Omental fat pad (tissue), 4 donors: ENCODE data around the gene TCF7L2. TPM values are rescaled to one million over a fixed set of nuclear protein-coding genes. Genes with fewer than 3 reads are reported as not detected.
A peak's percentile ranks its signal among the peaks of the same experiment; 100 is the strongest.

Experiments used
- ATAC-seq: fragments of 150-250 bp; one replicate; pipeline ENCODE4 v1.9.1; 2016; ENCODE audit warnings: mild to moderate bottlenecking, moderate library complexity; ENCODE audit not compliant: low FRiP score
- DNase-seq: peaks from one replicate; pipeline ENCODE4 v3.0.0-alpha.2; 2019; ENCODE audit warnings: low spot score
- total RNA-seq, 4 donors: library from RNA; depleted of rRNA; stranded (reverse); fragments of >200 nt; gene quantifications; one replicate each; pipeline ENCODE4 v1.1.0, GENCODE V29; 2016
- TF ChIP-seq, protein P1 (sequence below), 3 donors: fragments of 450-650 bp; IDR thresholded peaks; one replicate each; pipeline ENCODE4 v1.5.1; 2016 to 2017; ENCODE audit warnings: antibody characterized with exemption in 3 of 3, mild to moderate bottlenecking in 3 of 3, moderate library complexity in 2 of 3

The TCF7L2 gene
- total RNA-seq, 4 donors from 2014 or later: 22.5 to 30.6 (median 28.5) TPM

DNA sequence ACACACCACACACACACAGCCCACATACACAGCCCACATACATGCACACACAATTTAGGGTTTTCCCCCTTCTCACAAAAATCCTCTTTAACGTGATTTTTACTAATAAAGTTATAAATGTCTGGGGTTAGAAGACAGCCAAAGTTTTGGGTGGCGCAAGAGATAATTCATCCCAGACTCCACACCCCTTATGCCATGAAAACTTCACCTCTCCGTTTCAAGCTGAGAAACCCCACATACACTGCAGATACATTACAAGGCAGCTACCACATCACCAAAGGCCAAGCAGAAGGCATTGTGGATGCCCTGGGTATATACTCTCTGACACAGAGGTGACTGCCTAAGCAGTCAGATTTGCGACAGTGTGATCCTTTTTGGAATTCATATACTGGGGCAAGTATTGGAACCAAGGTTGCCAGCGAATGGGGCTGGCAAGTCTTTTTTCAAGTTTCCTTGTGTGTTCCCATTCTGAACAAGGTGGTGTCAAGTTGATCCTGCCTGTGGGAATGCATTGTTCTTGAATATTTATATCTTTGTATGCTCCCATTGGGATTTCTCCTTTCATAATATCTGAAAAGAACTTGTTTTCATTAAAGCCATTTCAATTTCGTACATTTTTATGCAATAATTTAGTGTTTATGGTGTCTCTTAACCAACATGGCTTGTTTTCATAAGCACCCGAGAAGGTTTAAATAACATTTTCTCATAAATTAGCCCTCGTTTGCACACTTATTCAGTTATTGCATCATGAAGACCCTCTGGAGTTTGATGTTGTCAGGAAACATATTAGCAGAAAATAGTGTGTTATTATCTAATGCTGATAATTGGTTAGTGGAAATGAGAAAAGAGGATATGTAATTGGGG, 130.2 kb downstream of the TCF7L2 start:
- no peak for DNase-seq

GRCh38 chr10:113080925-113081229, 130.8 kb downstream of the TCF7L2 start:
- ATAC-seq (no peak), DNase-seq (no peak)
- TF ChIP-seq, protein P1, sequence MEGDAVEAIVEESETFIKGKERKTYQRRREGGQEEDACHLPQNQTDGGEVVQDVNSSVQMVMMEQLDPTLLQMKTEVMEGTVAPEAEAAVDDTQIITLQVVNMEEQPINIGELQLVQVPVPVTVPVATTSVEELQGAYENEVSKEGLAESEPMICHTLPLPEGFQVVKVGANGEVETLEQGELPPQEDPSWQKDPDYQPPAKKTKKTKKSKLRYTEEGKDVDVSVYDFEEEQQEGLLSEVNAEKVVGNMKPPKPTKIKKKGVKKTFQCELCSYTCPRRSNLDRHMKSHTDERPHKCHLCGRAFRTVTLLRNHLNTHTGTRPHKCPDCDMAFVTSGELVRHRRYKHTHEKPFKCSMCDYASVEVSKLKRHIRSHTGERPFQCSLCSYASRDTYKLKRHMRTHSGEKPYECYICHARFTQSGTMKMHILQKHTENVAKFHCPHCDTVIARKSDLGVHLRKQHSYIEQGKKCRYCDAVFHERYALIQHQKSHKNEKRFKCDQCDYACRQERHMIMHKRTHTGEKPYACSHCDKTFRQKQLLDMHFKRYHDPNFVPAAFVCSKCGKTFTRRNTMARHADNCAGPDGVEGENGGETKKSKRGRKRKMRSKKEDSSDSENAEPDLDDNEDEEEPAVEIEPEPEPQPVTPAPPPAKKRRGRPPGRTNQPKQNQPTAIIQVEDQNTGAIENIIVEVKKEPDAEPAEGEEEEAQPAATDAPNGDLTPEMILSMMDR (IDR thresholded peaks at IDR 0.05): no peak

More for the DNA sequence above, 130.2 kb downstream of the TCF7L2 start:
- TF ChIP-seq, protein P1 (IDR thresholded peaks at IDR 0.05): no peak
- ATAC-seq: no peak

DNA sequence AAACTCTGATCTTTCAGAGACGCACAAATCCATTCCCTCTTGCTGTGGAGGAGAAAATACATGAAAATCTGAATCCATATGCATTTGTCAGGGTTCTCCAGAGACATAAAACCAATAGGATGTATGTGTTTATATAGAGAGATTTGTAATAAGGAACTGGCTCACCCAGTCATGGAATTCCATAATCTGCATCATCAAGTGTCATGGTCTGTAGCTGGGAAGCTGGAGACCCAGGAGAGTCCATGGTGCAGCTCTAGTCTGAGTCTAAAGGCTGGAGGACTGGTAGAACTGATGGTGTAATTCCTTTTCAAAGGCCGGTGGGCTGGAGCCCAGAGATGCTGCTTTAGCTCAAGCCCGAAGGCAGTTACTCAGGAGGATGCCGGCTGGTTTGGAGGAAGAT, 134.0 kb downstream of the TCF7L2 start:
- DNase-seq: no peak
- TF ChIP-seq, protein P1 (IDR thresholded peaks at IDR 0.05): no peak

GRCh38 chr10:113085776-113086175, 135.7 kb downstream of the TCF7L2 start:
- TF ChIP-seq, protein P1 (IDR thresholded peaks at IDR 0.05): no peak
- ATAC-seq (no peak), DNase-seq (no peak)

More for the DNA sequence above, 134.0 kb downstream of the TCF7L2 start:
- ATAC-seq: no peak

DNA sequence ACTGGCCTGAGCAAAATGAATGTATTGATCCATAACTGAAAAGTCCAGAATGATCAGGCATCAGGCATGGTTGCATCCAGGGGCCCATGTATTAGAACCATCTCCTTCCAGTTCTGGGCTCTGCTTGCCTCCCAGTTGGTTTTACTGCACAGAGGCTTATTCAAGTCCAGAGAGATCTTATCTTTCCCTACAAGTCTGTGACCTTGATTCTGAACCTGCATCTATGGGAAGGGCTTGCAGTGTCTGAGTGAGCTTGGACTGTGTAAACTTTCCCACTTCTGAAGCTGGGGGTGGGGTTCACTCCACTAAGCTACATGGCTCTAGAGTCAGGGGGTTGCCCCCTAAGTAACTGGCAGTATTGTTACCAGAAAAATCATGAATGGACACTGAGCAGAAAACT, 136.2 kb downstream of the TCF7L2 start:
- no peak for DNase-seq
- ATAC-seq: no peak
- TF ChIP-seq, protein P1 (IDR thresholded peaks at IDR 0.05): no peak

GRCh38 chr10:113087165-113088029, 137.3 kb downstream of the TCF7L2 start:
- TF ChIP-seq, protein P1 (IDR thresholded peaks at IDR 0.05): no peak
- ATAC-seq (peak; percentile 94), DNase-seq (peak; percentile 66)
